Measurements from ENCODE around the gene HSD3B7.
"Not testable (repeated sequence)": the region's sequence is repeated elsewhere in the genome, so short reads cannot be mapped to it uniquely, and the experiment has no call there.

The HSD3B7 gene

DNA sequence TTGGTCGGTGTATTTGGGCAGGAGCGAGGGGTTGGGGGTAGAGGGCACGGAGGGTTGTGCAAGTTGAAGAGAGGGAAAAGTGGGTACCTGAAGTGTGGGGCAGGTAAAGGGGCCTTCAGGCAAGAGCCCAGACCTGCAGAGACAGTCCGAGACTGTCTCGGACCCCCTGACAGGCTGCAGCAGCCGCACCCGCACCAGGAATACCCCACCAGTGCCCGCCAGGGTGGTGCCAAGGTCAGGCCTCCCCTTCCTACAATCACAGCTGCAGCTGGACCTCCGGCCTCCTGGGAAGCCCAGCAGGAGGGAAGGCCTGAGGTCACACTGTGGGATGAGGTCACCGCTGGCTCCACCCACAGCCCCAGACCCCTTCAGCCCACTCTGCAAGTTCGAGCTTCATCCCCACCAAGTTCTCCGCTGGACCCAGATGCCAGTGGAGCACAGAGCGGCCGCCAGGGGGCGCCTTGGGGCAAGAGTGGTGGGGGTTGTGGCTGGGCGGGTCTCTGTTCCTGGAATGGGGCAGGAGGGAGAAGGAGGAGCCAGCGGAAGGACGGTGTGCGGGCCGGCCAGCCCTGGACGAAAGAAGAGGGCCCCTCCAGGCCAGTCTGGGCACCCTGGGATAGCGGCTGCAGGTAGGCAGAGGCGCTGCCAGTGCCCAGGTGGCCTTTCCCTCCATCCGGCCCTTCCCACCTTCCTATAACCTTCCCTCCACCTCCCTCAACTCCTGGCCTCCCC, at the start of gene HSD3B7:
TSS of gene HSD3B7 (plus strand) at position 539 of the 732 bp plus-strand sequence. CDS start 452 bp downstream, outside the sequence.
- in situ Hi-C loops (cut with HindIII; ENCODE audit: low sequenced_read_pairs): no loop called here

DNA sequence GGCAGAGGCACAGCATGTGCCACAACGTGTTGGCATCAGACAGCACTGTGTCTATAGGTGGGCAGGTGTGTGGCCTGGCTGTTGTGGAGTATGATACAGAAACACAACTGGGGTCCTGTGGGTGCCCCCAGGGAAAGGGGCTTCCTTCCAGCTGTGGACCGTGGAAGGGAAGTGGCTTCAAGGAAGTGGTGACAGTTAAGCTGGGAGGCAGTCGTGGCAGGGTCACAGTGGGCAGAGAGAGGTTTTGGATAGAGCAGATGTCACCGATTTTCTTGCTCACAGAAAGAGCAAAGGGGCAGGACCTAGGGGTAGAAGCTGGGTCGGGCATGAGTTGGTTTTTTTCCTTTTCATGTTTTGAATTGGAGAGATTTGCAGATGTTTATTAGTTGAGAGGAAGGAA, 47.3 kb upstream of the HSD3B7 start:
- in situ Hi-C loops (cut with HindIII; ENCODE audit: low sequenced_read_pairs): no loop called here

DNA sequence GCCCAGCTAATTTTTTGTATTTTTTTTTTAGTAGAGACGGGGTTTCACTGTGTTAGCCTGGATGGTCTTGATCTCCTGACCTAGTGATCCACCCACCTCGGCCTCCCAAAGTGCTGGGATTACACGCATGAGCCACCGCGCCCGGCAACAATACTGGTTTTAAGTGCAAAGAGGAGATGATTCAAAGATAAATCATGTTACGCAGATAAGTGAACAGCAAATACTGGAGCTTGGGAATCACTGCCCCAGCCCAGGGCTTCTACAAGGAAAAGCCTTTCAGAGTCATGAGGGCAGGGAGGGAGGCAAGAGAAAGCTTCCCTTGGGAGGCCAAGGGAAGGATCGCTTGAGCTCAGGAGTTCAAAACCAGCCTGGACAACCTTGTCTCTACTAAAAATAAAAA, 45.4 kb upstream of the HSD3B7 start:
- in situ Hi-C loops (cut with HindIII; ENCODE audit: low sequenced_read_pairs): not testable (repeated sequence)

DNA sequence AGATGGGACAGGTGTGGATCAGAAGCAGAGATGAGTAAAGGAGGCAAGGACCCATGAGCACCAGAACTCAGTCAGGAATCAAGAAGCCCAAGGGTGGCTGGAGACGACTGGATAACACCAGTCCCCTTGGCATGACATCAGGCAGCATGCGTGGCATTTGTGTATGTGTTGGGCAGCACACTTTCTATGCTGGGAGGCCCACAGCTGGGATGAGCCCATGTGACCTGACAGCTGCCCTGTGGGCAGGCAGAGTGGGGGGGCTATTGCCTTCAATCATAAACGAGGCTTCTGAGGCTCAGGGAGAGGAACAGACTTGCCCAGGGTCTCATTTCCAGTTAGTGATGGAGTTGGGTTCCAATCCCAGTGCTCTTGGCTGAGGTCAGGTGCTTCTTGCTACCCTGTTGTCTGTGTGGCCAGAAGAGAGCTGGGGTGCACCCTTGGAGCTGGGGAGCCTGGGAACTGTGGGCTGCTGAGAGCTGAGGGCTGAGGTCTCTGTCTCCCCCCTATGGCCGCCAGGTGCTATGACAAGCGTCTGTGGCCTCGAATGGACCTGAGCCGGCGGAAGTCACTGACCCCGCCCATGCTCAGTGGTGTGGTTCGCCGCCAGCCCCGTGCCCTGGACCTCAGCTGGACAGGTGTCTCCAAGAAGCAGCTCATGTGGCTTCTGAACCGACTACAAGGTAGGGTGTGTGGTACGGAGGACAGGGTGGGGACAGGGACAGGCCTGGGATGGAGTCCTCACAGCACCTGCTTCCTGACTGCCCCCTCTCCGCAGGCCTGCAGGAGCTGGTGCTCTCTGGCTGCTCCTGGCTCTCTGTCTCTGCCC, 43.2 kb upstream of the HSD3B7 start:
- in situ Hi-C loops (cut with HindIII; ENCODE audit: low sequenced_read_pairs): no loop called here

DNA sequence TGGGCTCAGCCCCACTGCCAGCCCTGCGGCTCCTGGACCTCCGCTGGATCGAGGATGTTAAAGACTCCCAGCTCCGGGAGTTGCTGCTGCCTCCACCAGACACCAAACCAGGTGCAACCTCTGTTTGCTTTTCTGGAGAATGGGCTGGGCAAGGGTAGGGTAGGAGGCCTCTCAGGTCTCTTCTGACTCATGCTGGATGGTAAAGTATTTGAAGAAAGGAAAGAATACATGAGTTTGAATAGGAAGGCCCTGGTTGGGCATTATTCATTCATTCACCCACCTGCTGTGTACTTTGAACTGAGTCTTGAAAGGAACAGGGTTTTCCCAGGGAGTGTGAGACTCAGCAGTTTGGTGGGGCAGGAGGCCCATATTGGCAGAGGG, 42.6 kb upstream of the HSD3B7 start:
- in situ Hi-C loops (cut with HindIII; ENCODE audit: low sequenced_read_pairs): no loop called here

DNA sequence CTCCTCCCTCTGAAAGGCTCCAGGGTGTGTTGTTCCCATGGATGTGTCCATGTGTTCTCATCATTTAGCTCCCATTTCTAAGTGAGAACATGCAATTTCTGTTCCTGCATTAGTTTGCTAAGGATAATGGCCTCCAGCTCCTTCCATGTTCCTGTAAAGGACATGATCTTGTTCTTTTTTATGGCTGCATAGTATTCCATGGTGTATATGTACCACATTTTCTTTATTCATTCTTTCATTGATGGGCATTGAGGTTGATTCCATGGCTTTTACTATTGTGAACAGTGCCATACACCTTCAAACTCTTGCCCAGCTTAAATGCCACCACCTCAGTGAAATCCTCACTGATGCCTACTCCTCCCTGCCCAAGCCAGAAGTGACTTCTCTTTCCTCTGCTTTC, 40.7 kb upstream of the HSD3B7 start:
- in situ Hi-C loops (cut with HindIII; ENCODE audit: low sequenced_read_pairs): no loop called here

DNA sequence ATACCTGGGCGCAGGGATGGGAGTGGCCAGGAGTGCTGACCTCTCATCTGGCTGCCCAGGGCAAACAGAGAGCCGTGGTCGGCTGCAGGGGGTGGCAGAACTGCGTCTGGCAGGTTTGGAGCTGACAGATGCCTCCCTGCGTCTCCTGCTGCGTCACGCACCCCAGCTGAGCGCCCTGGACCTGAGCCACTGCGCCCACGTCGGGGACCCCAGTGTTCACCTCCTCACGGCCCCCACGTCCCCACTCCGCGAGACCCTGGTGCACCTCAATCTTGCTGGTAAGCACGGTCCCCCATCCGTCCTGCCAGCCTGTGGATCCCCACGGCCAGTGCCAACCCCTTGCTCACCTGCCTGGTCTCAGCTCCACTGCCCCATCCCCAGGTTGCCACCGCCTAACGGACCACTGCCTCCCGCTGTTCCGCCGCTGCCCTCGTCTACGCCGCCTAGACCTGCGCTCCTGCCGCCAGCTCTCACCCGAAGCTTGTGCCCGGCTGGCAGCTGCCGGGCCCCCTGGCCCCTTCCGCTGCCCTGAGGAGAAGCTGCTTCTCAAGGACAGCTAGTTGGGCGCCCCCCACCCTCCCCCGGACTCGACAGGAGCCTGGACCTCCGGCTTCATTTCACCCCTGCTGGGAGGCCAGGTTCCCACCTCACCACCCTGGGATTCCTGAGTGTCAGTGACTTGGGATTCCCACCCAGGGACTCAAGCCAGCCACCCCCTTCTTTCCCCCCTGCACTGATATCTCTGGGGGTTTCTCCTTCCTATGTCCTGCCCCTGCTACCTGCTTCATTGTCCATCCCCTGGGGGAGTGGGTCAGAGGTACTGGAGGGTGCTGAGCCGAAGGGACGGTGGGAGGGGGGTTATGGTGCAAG, 38.1 kb upstream of the HSD3B7 start:
- in situ Hi-C loops (cut with HindIII; ENCODE audit: low sequenced_read_pairs): no loop called here

DNA sequence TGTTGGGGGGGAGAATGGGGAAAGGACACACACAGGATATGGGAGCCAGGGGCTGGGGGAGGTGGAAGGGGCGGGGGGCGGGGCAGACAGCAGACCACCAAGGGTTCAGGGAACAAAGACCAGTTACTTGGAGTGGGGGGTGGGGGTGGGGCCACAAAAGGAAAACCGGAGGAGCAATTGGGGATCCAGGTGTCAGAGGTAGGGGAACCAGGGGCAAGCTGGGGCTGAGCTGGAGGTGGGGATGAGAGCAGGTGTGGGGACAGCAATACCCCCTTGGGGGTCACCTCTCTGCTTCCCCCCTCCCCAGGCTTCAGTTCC, 37.5 kb upstream of the HSD3B7 start:
- in situ Hi-C loops (cut with HindIII; ENCODE audit: low sequenced_read_pairs): no loop called here

DNA sequence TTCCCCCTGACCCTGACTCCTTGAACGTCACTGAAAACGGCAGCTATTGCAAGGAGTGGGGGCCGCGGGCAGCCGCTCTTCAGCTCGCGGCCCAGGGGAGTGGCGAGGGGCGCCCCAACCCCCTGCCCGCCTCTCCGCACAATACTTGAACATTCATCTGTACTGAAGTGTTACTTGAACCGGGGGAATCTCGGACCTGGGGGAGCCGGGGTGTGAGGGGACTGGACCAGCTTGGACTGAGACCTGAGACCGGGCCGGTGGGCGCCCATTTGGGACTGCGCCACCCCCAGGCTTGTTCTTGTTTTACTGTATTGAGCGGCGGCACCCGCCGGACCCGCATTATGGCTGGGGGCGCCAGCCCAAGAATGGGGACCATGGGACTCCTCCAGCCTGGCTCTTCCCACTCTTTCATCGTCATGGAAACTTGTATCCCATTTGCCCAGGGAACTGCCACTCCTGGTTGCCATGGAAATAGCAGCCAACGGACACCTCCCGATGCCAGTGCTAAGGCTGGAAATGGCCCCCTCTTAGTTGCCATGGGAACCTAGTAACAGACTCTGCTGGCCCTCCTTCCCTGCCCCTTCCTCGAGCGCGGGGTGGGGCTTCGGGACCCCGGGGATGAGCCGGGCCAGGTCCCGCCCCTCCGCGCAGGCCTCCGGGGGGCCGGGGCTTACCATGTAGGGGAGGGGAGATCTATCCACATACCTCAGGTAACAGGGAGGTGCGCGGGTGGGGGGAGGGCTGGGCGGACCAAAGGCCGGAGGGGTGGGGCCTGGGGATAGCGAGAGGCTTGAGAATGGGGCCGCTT, 36.9 kb upstream of the HSD3B7 start:
- in situ Hi-C loops (cut with HindIII; ENCODE audit: low sequenced_read_pairs): no loop called here

DNA sequence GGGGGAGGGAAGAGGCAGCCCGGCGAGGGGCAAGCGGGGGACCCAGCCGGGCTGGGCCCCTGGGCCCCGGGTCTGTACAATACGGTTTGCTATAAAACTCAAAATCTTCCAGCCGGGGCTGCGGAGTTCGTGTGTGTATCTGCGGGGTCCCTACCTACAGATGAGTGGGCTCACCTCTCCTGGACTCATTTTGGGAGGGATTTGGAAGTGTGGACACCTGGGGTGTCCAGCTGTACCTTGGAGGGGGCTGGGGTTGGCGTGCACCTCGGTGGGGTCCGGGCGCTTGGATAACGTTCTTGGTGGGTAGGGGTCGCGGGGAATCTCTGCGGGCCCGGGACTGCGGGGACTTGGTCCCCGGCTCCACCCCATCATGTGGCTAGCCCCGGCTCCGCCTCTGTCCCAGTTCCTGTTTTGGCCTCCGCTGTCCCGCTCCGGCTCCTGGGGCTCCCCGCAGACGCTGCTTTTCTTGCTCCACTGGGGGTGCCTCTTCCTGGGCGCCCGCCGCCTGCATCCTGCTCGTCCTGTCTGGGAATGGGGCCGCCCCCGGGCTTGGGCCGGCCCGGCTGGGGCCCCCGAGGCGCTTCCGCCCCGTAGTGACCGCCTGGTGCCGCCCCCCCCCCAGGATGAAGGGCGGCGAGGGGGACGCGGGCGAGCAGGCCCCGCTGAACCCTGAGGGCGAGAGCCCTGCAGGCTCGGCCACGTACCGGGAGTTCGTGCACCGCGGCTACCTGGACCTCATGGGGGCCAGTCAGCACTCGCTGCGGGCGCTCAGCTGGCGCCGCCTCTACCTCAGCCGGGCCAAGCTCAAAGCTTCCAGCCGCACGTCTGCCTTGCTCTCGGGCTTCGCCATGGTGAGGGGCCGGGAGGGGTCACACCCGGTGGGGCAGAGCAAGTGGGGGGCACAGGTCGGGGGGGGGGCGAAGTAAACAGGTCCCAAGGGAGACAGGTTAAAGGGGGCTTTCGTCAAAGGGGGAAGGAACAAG, 36.0 kb upstream of the HSD3B7 start, which contains the start of gene ORAI3:
TSS of gene ORAI3 (plus strand) at position 402 of the 983 bp plus-strand sequence. CDS start at position 624, 222 bp downstream.
- in situ Hi-C loops (cut with HindIII; ENCODE audit: low sequenced_read_pairs): no loop called here

DNA sequence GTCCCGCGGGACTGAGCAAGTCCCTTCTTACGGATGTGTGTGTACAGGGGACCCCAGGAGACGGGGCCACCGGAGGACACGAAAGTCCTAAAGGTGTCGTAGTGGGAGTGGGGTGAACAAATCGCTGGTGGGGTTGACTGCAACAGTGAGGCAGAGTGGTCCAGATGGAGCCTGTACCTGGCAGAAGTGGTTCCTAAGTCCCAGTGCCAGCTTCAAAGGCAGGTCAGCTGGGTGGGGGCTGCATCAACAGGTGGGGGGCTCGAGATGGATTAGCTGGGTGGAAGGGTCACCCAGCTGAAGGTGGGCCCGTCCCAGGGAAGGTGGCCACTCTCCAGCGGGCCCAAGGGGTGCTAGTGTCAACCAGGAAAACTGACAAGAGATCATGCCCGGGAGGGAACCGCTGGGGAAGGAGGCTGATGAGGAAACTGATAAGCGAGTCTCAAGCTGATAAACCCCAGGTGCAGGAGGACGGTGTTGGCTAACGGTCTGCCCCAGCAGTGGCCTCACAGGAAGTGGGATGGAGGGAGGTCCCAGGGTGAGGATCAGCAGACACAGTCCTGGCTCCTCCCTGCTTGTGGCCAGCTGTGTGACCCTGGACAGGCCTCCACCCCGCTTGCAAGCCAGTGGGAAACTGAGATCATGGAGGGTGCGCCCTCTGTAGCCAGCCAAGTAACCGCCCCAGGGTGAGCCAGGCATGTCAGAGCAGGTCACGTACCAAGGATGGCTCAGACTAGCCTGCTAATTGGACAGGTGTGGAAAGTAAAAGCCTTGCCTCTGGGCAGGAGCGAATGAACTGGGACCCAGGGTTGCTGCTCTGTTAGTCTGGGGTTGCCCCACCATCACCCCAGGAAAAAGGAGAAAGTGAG, 35.1 kb upstream of the HSD3B7 start:
- in situ Hi-C loops (cut with HindIII; ENCODE audit: low sequenced_read_pairs): no loop called here

DNA sequence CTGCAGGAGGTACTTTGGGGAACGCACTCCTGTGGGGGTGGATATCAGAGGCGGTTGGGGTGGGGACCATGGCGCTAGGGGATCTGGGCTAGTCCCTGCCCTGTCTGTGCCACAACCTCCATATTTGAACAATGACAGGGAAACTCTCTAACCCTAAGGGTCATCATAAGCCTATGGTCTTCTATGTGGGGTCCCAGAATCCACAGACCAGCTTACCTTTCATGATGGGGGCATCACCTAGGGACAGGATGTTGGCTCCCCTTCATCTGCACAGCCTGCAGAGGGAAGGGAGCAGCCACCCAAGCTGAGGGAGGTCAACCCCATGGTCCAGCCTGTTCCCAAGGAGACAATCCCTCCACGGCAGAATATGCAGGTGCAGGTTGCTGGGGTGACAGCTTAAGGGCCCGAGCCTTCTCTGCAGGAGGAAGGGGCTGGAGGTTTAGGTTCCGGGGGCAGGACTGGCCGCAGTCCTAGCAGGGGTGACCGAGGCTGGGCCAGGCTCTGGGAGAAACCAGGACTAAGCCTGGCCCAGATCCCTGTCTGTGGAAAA, 34.4 kb upstream of the HSD3B7 start:
- in situ Hi-C loops (cut with HindIII; ENCODE audit: low sequenced_read_pairs): no loop called here

DNA sequence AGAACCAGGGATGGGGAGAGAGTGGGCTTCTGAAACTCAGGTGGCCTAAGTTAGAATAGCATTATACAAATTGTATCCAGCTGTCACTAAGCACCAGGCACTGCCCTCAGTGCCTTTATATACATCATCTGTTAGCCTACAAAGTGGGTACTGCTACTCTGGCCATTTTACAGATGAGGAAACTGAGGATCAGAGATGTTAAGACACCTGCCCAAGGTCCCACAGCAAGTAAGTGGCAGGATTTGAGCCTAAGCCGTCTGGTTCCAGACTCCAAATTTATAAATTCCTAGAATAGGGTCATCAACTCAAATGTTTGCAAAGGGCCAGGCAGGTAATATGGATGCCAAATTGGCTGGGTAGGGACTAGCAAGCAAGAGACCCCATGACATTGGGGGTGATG, 33.8 kb upstream of the HSD3B7 start:
- in situ Hi-C loops (cut with HindIII; ENCODE audit: low sequenced_read_pairs): no loop called here

DNA sequence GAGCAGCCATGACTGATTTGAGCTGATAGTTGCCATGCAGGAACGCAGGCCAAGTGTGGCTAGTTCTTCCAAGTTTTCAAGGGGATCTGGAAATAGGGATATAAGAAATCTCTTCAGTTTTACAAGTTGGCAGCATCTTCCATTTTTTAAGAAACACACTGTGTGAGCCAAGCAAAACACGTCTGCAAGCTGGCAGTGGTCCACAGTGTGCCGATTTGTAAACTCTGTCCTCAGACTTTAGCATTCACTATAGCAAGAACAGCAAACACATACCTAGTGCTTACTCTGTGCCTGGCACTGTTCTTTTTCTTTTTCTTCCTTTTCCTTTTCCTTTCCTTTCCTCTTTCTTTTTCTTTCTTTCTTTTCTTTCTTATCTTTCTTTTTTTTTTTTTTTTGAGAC, 33.3 kb upstream of the HSD3B7 start:
- in situ Hi-C loops (cut with HindIII; ENCODE audit: low sequenced_read_pairs): no loop called here

DNA sequence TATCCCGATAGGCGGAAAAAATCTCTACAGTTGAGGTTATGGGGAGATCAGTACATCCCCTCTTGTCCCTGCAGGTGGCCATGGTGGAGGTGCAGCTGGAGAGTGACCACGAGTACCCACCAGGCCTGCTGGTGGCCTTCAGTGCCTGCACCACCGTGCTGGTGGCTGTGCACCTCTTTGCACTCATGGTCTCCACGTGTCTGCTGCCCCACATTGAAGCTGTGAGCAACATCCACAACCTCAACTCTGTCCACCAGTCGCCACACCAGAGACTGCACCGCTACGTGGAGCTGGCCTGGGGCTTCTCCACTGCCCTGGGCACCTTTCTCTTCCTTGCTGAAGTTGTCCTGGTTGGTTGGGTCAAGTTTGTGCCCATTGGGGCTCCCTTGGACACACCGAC, 31.9 kb upstream of the HSD3B7 start:
- in situ Hi-C loops (cut with HindIII; ENCODE audit: low sequenced_read_pairs): no loop called here

DNA sequence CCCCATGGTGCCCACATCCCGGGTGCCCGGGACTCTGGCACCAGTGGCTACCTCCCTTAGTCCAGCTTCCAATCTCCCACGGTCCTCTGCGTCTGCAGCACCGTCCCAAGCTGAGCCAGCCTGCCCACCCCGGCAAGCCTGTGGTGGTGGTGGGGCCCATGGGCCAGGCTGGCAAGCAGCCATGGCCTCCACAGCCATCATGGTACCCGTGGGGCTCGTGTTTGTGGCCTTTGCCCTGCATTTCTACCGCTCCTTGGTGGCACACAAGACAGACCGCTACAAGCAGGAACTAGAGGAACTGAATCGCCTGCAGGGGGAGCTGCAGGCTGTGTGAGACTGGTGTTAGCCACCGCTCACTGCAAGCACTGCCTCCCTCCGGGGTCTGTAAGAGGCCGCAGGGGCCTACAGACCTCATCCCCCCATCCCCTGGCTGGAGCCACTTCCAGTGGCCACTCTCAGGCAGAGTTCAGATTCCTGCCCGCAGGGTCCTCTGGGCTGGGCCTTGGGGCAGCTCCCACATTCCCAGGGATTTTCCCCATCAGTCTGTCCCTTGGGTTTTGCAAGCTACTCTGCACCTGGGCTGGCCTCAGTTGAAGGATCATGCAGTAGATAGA, 31.4 kb upstream of the HSD3B7 start:
- in situ Hi-C loops (cut with HindIII; ENCODE audit: low sequenced_read_pairs): no loop called here

DNA sequence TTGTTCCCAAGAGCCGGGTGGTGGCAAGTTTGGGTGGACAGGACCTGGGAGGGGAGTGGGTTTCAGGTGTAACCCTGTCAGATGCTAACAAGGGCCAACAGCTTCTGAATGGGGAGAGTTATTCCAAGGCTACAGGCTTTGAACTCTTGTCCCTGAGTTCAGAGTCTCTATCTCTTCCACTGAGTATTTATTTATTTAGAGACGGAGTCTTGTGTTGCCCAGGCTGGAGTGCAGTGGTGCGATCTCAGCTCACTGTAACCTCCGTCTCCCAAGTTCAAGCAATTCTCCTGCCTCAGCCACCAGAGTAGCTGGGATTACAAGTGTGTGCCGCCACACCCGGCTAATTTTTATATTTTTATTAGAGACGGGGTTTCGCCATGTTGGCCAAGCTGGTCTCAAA, 30.0 kb upstream of the HSD3B7 start:
- in situ Hi-C loops (cut with HindIII; ENCODE audit: low sequenced_read_pairs): no loop called here

Measured in DLD1 (cell line).